ENCODE data around the gene SDK1. TPM values are rescaled to one million over a fixed set of nuclear protein-coding genes. Genes with fewer than 3 reads are reported as not detected.

SDK1 gene
- total RNA-seq, 1 donor from 2014 or later = 16.7 TPM

DNA sequence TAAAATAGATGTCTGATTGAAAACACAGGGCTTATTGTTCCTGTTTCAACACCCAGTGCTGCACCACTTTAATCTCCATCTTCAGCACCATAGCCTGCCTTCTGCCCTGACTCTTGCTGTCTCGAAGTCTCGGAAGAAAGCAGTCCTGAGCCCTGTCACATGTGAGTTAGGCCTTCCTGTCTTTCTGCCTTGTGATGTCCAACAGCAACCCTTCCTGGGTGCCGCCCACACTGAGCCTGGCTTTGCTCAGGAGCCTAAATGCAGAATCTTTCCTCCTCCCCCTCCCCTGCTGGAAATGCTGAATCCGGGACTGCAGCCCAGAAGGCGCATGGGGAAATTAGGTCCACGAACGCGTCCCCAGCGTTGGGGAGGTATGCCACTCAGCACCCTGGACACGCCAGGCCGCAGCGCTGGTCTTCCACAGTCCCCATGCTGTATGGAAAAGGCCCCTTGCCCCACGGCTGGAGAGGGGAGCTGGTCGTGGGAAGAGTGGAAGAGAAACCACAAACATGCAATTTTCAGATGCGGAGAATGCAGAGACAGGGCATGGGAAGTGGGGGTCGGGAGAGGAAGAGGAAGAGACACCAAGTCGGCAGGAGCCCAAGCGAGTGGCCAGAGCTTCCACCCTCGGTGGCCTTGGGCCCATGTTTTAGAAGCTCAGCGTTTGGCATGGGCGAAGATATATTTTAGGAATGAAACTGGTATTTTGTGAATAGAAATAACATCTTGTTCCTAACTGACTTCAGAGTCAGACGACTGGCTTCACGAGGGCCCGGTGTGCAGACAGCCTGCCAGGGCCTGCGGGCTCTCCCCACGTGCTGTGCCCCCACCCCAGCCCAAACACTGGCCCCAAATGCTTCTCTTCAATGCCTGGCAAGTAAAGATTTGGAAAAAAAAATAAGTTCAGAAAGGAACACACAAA lies 724.9 kb downstream of the SDK1 start:
- H3K4me1 ChIP-seq = no peaks in the 10 kb centered on the region
- no peaks in the 10 kb centered on the region for H3K27me3 ChIP-seq
- no peaks in the 10 kb centered on the region for H3K36me3 ChIP-seq
- no peaks in the 10 kb centered on the region for H3K9me3 ChIP-seq
- H3K27ac ChIP-seq = no peak overlapping the region
- H3K4me3 ChIP-seq = no peak overlapping the region
- peak; percentile 55 to 64 for DNase-seq (ENCODE audit: extremely low spot score in 2 of 2)
- no peak for TF ChIP-seq POLR2AphosphoS5 (IDR thresholded peaks at IDR 0.05; ENCODE audit: insufficient read depth in 1 of 2, low read depth in 1 of 2)
- no peak for TF ChIP-seq POLR2A (IDR thresholded peaks at IDR 0.05)
- TF ChIP-seq, protein P1, sequence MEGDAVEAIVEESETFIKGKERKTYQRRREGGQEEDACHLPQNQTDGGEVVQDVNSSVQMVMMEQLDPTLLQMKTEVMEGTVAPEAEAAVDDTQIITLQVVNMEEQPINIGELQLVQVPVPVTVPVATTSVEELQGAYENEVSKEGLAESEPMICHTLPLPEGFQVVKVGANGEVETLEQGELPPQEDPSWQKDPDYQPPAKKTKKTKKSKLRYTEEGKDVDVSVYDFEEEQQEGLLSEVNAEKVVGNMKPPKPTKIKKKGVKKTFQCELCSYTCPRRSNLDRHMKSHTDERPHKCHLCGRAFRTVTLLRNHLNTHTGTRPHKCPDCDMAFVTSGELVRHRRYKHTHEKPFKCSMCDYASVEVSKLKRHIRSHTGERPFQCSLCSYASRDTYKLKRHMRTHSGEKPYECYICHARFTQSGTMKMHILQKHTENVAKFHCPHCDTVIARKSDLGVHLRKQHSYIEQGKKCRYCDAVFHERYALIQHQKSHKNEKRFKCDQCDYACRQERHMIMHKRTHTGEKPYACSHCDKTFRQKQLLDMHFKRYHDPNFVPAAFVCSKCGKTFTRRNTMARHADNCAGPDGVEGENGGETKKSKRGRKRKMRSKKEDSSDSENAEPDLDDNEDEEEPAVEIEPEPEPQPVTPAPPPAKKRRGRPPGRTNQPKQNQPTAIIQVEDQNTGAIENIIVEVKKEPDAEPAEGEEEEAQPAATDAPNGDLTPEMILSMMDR (IDR thresholded peaks at IDR 0.05) = no peak
- intact Hi-C loops (cut with DNase I) = no loop called here

DNA sequence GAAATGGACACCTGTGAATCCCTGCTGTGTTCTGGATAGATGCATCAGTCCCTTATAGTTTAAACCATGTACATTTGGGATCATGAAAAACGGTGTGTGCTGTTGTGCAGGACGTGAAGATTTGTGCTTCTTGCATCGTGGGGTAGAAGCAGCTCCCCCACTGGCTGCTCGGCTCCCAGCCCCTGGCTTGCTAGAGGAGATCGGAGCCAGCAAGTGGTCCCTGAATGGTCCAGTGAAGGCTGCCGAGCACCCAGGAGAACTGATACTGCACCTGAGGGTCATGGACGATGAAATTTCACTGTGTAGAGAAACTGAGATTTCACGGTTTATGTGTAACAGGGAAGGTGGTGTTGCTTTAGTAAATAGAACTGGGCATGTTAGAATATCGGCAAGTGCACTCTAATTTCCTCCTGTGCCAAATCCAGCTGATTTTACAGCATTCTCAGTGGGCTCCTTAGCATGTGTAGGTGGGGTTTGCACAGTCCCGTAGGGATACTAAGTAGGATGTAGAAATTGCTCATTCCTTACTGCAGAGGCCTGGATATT lies 726.0 kb downstream of the SDK1 start:
- intact Hi-C loops (cut with DNase I) = no loop called here
- H3K4me3 ChIP-seq = no peak overlapping the region
- H3K4me1 ChIP-seq = no peaks in the 10 kb centered on the region
- H3K36me3 ChIP-seq = no peaks in the 10 kb centered on the region
- no peaks in the 10 kb centered on the region for H3K9me3 ChIP-seq
- TF ChIP-seq, protein P1 (IDR thresholded peaks at IDR 0.05) = no peak
- no peak for TF ChIP-seq POLR2AphosphoS5 (IDR thresholded peaks at IDR 0.05; ENCODE audit: insufficient read depth in 1 of 2, low read depth in 1 of 2)
- no peak for TF ChIP-seq POLR2A (IDR thresholded peaks at IDR 0.05)
- no peaks in the 10 kb centered on the region for H3K27me3 ChIP-seq
- DNase-seq (ENCODE audit: extremely low spot score in 2 of 2) = peak; percentile 58 to 62
- no peak overlapping the region for H3K27ac ChIP-seq

DNA sequence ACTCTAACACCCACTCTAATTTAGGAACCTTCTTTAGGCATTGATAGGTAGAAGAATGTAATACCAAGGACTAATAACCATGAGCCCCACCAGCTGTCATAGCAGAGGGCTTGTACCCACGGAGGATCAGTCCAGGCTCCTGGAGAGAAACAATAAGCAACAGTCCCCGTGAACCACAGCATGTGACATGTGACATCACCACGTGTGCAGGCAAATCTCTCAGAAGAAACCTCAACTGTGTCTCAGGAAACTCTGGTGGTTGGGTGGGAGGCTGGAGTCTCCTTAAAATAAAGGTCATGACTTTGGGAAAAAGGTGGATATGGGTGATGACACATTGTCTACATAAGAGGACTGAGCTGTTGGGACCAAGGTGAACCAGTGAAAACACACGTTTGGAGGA lies 727.2 kb downstream of the SDK1 start:
- intact Hi-C loops (cut with DNase I) = no loop called here
- TF ChIP-seq, protein P1 (IDR thresholded peaks at IDR 0.05) = no peak
- no peak for TF ChIP-seq POLR2AphosphoS5 (IDR thresholded peaks at IDR 0.05; ENCODE audit: insufficient read depth in 1 of 2, low read depth in 1 of 2)
- TF ChIP-seq POLR2A (IDR thresholded peaks at IDR 0.05) = no peak
- DNase-seq (ENCODE audit: extremely low spot score in 2 of 2) = peak; percentile 22 to 25

DNA sequence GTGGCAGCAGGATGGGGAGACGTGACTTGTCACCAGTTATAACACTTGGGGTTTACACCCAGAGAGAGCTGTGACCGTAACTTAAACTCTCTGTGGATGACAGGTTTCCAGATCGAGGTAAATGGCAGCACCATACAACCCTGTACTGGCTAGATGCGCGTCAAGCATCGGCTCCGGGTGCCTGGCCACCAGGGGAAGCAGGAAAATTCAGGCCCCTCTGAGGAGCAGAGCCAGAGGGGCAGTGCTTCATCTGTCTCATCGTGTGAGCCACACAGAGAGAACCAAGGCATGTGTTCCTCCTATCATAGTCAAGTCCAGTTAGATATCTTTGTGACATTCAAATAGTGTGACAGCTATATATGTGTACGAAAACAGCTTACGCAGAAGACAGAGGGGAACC lies 728.9 kb downstream of the SDK1 start:
- TF ChIP-seq, protein P1 (IDR thresholded peaks at IDR 0.05) = no peak
- TF ChIP-seq POLR2A (IDR thresholded peaks at IDR 0.05) = no peak
- TF ChIP-seq POLR2AphosphoS5 (IDR thresholded peaks at IDR 0.05; ENCODE audit: insufficient read depth in 1 of 2, low read depth in 1 of 2) = no peak
- Histone ChIP-seq H3K36me3 (no peaks in the 10 kb centered on the region), H3K4me3 (no peak overlapping the region), H3K9me3 (no peaks in the 10 kb centered on the region), H3K4me1 (no peaks in the 10 kb centered on the region), H3K27me3 (no peaks in the 10 kb centered on the region), H3K27ac (no peak overlapping the region)
- DNase-seq (ENCODE audit: extremely low spot score in 2 of 2) = peak; percentile 11 to 85
- intact Hi-C loops (cut with DNase I) = no loop called here

More for the DNA sequence above, 727.2 kb downstream of the SDK1 start:
- Histone ChIP-seq H3K27me3 (no peaks in the 10 kb centered on the region), H3K4me1 (no peaks in the 10 kb centered on the region), H3K9me3 (no peaks in the 10 kb centered on the region), H3K36me3 (no peaks in the 10 kb centered on the region), H3K27ac (no peak overlapping the region), H3K4me3 (no peak overlapping the region)

All from vagina (tissue), 2 donors.